ENCODE measurements around the gene BUD31. TPM values are rescaled to one million over a fixed set of nuclear protein-coding genes. Genes with fewer than 3 reads are reported as not detected.

Gene BUD31
- total RNA-seq, 4 donors from 2014 or later, result 50.3 to 71.4 (median 60.3) TPM

GRCh38 chr7:99437946-99438572 lies 29.3 kb downstream of the BUD31 start:
- Histone ChIP-seq H3K4me1 (peaks cover 37% of the 10 kb centered on the region), H3K36me3 (peaks cover 25% of the 10 kb centered on the region), H3K27me3 (no peaks in the 10 kb centered on the region), H3K9me3 (no peaks in the 10 kb centered on the region), H3K4me3 (peak overlapping the region; percentile 100), H3K27ac (peak overlapping the region; percentile 90)
- 22% methylated on average over 16 of the region's 20 CpGs for WGBS
- TF ChIP-seq POLR2A (IDR thresholded peaks at IDR 0.05) (no peak), EP300 (IDR thresholded peaks at IDR 0.05) (no peak), POLR2AphosphoS5 (IDR thresholded peaks at IDR 0.05) (no peak), CTCF (IDR thresholded peaks at IDR 0.05) (no peak)
- no peak for DNase-seq (ENCODE audit: low spot score in 2 of 2)

GRCh38 chr7:99438573-99439480 lies 30.1 kb downstream of the BUD31 start, which contains the start of the genes CPSF4 and PTCD1:
Gene CPSF4 (plus strand): TSS chr7:99438943. CDS start chr7:99439083, 140 bp downstream.
Gene PTCD1 (minus strand): TSS chr7:99438798. CDS start chr7:99435242, 3,556 bp downstream.
- WGBS, result 0% methylated on average over 50 of the region's 89 CpGs
- Histone ChIP-seq H3K4me3 (peak within 1 kb of the TSS; percentile 100), H3K27me3 (no peaks in the 10 kb centered on the region), H3K9me3 (no peaks in the 10 kb centered on the region), H3K27ac (peak within 1 kb of the TSS; percentile 90), H3K36me3 (peaks cover 24% of the 10 kb centered on the region), H3K4me1 (peaks cover 37% of the 10 kb centered on the region)
- TF ChIP-seq POLR2A (IDR thresholded peaks at IDR 0.05) (peak in 1 of 2 donors; percentile 6), POLR2AphosphoS5 (IDR thresholded peaks at IDR 0.05) (peak in 2 of 3 donors; percentile 14 to 45), CTCF (IDR thresholded peaks at IDR 0.05) (no peak), EP300 (IDR thresholded peaks at IDR 0.05) (no peak)
- DNase-seq (ENCODE audit: low spot score in 2 of 2), result peak; percentile 97

GRCh38 chr7:99440195-99440594 lies 31.4 kb downstream of the BUD31 start:
- no peaks in the 10 kb centered on the region for H3K27me3 ChIP-seq
- no peak for TF ChIP-seq POLR2AphosphoS5 (IDR thresholded peaks at IDR 0.05)
- peaks cover 25% of the 10 kb centered on the region for H3K36me3 ChIP-seq
- H3K9me3 ChIP-seq, result no peaks in the 10 kb centered on the region
- H3K4me1 ChIP-seq, result peaks cover 37% of the 10 kb centered on the region
- 62% methylated on average over 9 of the region's 9 CpGs for WGBS
- no peak for DNase-seq (ENCODE audit: low spot score in 2 of 2)
- H3K4me3 ChIP-seq, result peak overlapping the region; percentile 100
- no peak overlapping the region for H3K27ac ChIP-seq

- Histone ChIP-seq H3K27ac (no peak overlapping the region), H3K36me3 (peaks cover 80% of the 10 kb centered on the region), H3K4me1 (peaks cover 11% of the 10 kb centered on the region), H3K4me3 (no peak overlapping the region), H3K9me3 (no peaks in the 10 kb centered on the region), H3K27me3 (no peaks in the 10 kb centered on the region)
- no peak for TF ChIP-seq POLR2A (IDR thresholded peaks at IDR 0.05)
- no peak for TF ChIP-seq CTCF (IDR thresholded peaks at IDR 0.05)
- TF ChIP-seq POLR2AphosphoS5 (IDR thresholded peaks at IDR 0.05), result no peak
- no peak for TF ChIP-seq EP300 (IDR thresholded peaks at IDR 0.05)
- no peak for DNase-seq (ENCODE audit: low spot score in 2 of 2)
- 87% methylated on average over 4 of the region's 4 CpGs for WGBS
These were observed 37.3 kb downstream of the BUD31 start for GRCh38 chr7:99446096-99446495.

- H3K9me3 ChIP-seq, result no peaks in the 10 kb centered on the region
- no peak overlapping the region for H3K4me3 ChIP-seq
- H3K27ac ChIP-seq, result no peak overlapping the region
- peaks cover 95% of the 10 kb centered on the region for H3K36me3 ChIP-seq
- TF ChIP-seq CTCF (IDR thresholded peaks at IDR 0.05), result no peak
- no peak for TF ChIP-seq EP300 (IDR thresholded peaks at IDR 0.05)
- no peak for TF ChIP-seq POLR2AphosphoS5 (IDR thresholded peaks at IDR 0.05)
- no peak for TF ChIP-seq POLR2A (IDR thresholded peaks at IDR 0.05)
- no peaks in the 10 kb centered on the region for H3K27me3 ChIP-seq
- no peak for DNase-seq (ENCODE audit: low spot score in 2 of 2)
- 90% methylated on average over 10 of the region's 10 CpGs for WGBS
- H3K4me1 ChIP-seq, result peaks cover 7% of the 10 kb centered on the region
These were observed 39.2 kb downstream of the BUD31 start for GRCh38 chr7:99447943-99448342.
